NCI-H187 treated with DMSO at 0.1 percent for 48 hours (cell line): Measurements from ENCODE around the gene PAFAH1B1.
"Not testable (repeated sequence)": the region's sequence is repeated elsewhere in the genome, so short reads cannot be mapped to it uniquely, and the experiment has no call there.

Source experiments
- DNase-seq: peaks from one replicate; lab custom pipeline; 2025; lab: John Stamatoyannopoulos, UW

The PAFAH1B1 gene

GRCh38 chr17:2594722-2595599 lies 1.5 kb downstream of the PAFAH1B1 start:
- no peak for DNase-seq

- no peak for DNase-seq
These were observed 2.3 kb downstream of the PAFAH1B1 start for GRCh38 chr17:2595716-2596115.

DNA sequence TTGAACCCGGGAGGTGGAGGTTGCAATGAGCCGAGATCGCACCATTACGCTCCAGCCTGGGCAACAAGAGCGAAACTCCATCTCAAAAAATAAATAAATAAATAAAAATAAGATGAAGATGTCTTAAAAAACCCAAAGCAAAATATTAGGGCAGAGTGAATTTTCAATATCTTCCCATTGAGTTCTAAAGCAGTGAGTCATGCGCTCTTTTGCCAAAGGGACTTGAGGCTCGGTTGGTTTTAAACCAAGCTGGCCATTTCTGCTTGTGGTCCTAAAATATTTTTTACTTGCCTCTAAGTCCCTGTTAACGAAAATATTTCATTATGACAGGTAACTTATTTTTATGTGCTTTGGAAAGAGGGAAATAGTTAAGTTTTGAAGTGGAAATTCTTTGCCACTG lies 4.7 kb downstream of the PAFAH1B1 start:
- DNase-seq: no peak

GRCh38 chr17:2602597-2603017 lies 9.2 kb downstream of the PAFAH1B1 start:
- no peak for DNase-seq

DNA sequence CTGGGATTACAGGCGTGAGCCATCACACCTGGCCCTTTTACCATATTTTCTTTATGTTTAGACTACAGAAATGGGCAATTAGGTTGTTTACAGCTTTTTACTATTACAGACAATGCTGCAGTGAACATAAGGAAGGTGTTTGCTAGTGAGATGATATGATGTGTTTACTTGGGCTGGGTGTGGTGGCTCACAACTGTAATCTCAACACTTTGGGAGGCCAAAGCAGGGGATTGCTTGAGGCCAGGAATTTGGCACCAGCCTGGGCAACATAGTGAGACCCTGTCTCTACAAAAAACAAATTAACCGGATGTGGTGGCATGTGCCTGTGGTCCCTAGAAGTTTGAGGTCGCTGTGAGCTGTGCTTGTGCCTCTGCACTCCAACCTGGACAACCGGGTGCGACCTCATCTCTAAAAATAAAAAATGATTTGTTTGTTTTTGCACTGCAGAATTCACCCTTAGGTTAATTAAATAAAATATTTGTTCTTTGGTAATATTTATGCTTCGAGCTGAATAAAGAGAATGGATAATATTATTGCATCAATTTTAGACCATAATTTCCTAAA lies 15.0 kb downstream of the PAFAH1B1 start:
- DNase-seq: no peak

GRCh38 chr17:2609091-2609490 lies 15.6 kb downstream of the PAFAH1B1 start:
- DNase-seq: no peak

- DNase-seq: no peak
These were observed 17.0 kb downstream of the PAFAH1B1 start for GRCh38 chr17:2610195-2611175.

DNA sequence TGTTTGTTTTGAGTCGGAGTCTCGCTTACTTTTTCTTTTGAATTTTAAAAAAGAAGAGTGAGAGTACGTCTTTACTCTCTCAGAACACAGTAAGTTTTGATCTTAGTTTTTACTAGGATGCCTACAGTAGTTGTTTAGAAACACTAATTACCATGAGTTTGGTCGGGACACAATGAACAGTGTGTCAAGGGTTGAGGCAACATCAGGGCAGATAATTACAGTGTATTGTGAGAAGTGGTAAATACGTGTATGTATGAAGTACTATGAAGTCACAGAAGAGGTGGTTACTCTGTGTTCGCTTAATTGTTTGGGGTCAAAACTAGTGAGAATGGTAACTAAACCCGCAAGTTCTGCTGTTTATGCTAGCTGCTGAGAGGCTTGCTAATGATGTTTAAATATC lies 18.2 kb downstream of the PAFAH1B1 start:
- DNase-seq: no peak

- DNase-seq: no peak
These were observed 19.2 kb downstream of the PAFAH1B1 start for GRCh38 chr17:2612630-2613029.

DNA sequence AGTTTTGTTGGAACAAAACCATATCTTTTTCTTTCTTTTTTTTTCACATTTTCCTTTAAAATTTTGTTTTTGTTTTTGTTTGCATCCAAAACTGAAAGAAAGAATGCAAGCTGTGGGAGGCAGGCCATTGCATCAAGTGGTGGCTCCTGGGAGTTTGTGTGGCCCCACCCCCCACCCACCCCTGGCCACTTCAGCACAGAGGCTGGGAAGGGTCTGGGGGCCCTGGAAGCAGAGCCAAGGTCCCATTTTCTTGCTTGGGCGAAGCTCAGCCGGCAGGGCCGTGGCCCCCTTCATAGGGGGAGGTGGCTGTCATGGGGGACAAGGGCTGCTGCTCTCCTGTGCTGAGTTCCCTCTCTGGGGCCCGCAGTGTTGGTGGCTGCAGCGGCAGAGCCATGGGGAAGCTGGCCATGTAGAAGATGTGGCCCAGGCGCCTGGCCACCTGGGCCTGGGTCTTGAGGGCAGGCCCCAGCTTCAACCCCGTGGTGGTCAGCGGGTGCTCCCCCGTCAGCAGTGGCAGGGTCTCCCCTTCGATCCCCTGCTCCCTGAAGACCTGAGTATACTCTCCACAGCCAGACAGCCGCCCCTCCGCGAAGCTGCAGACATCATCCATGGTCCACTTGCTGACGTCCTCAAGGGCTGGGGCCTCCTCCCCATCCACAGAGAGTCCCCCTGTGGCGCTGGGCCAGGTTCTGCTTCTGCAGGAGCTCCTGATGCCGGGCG lies 19.8 kb downstream of the PAFAH1B1 start:
- DNase-seq: no peak

- DNase-seq: no peak
These were observed 22.4 kb downstream of the PAFAH1B1 start for GRCh38 chr17:2615882-2616281.

- no peak for DNase-seq
These were observed 27.8 kb downstream of the PAFAH1B1 start for GRCh38 chr17:2621241-2621640.

- DNase-seq: not testable (repeated sequence)
These were observed 28.5 kb downstream of the PAFAH1B1 start for GRCh38 chr17:2621951-2622405.

DNA sequence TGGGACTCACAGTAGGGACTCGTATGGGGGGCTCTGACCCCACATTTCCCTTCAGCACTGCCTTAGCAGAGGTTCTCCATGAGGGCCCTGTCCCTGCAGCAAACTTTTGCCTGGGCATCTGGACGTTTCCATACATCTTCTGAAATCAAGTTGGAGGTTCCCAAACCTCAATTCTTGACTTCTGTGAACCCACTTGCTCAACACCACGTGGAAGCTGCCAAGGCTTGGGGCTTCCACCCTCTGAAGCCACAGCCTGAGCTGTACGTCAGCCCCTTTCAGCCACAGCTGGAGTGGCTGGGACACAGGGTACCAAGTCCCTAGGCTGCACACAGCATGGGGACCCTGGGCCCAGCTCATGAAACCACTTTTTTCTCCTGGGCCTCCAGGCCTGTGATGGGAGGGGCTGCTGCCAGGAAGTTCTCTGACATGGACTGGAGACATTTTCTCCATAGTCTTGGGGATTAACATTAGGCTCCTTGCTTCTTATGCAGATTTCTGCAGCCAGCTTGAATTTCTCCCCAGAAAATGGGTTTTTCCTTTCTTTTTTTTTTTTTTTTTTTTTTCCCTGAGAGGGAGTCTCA lies 29.4 kb downstream of the PAFAH1B1 start:
- DNase-seq: not testable (repeated sequence)

GRCh38 chr17:2624292-2624731 lies 30.9 kb downstream of the PAFAH1B1 start:
- no peak for DNase-seq

- not testable (repeated sequence) for DNase-seq
These were observed 33.3 kb downstream of the PAFAH1B1 start for GRCh38 chr17:2626626-2627219.

- DNase-seq: not testable (repeated sequence)
These were observed 35.5 kb downstream of the PAFAH1B1 start for GRCh38 chr17:2628922-2629321.

DNA sequence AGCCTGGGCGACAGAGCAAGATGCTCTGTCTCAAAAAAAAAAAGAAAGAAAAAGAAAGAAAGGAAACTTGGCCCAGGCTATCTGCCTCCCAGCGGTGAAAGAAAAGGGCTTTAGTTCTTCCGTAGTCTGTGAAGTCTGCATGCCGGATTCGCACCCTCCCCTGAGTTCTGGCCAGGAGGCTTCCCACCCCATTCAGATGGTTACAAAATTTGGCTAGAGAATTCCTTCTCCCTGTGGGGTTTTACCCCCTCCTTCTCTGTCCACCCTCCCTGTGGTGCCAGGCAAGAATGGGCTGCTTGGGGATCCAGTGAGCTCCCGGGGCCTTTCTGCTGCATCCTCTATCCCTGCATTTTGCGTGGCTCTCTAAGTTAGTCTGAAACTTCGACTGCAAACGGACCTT lies 37.8 kb downstream of the PAFAH1B1 start:
- DNase-seq: no peak

DNA sequence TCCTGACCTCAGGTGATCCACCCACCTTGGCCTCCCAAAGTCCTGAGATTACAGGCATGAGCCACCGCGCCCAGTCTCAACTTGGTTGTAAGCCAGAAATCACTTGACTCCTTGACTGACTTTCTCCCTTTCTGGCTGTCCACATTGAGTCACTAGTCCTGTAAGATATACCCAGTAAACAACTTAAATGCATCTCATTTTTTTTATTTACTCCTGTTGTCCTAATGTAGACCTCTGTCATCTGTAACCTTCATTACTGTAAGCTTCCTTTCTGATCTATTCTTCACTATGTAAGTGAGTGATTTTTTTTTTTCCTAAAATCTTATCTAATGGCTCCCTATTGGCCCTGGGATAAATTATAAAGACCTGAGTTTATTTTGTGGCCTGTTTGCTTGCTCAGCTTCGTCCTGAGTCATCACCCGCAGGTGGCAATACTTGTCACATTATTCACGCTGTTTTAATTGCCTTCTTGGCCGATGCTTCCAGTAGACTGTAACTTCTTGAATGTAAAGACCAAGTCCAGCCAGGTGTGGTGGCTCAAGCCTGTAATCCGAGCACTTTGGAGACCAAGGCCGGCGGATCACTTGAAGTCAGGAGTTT lies 41.0 kb downstream of the PAFAH1B1 start:
- DNase-seq: no peak

GRCh38 chr17:2635241-2635640 lies 41.8 kb downstream of the PAFAH1B1 start:
- DNase-seq: no peak
